B cell (primary cell): ENCODE measurements around the gene FMNL3. TPM values are rescaled to one million over a fixed set of nuclear protein-coding genes. Genes with fewer than 3 reads are reported as not detected.

Experiments
- ATAC-seq: fragments of 200-7000 bp; cut with Tn5 transposase; one replicate; pipeline ENCODE4 v1.10.0; 2021; ENCODE audit warnings: low read depth, mild to moderate bottlenecking, moderate number of reproducible peaks, moderate library complexity
- CTCF ChIA-PET: fragments of 350-600 bp; sonication (Branson Sonifier 250); formaldehyde crosslinking; loops from one replicate; lab custom pipeline; 2021; ENCODE audit warnings: antibody characterized with exemption, inconsistent platforms; lab: Charles Lee
- POLR2A ChIA-PET: fragments of 350-600 bp; sonication (Branson Sonifier 250); formaldehyde crosslinking; loops from one replicate; lab custom pipeline; 2021; ENCODE audit warnings: antibody characterized with exemption; lab: Charles Lee
- DNase-seq: peaks from one replicate; pipeline ENCODE4 v3.0.0; 2013
- H2AFZ ChIP-seq: 2 replicates; pipeline ENCODE4 v1.6.1; 2012; ENCODE audit warnings: mild to moderate bottlenecking, low read depth, low read length; ENCODE audit not compliant: insufficient read depth, poor library complexity, severe bottlenecking
- H3K27ac ChIP-seq, 2 donors: 1 replicate in 1 of 2; 2 replicates in 1 of 2; pipeline ENCODE4 v1.5.1; 2012 to 2013; ENCODE audit warnings: low read length in 2 of 2, mild to moderate bottlenecking in 2 of 2, moderate library complexity in 1 of 2
- H3K27me3 ChIP-seq, 4 experiments: fragments of 200-600 bp in 1 of 4; sonication (generic) in 1 of 4; replicated peaks in 1 of 4; 1 replicate in 2 of 4; 2 replicates in 2 of 4; pipeline versions ENCODE4 v1.6.1 to v1.7.0; 2013 to 2016; ENCODE audit warnings: low read length in 3 of 4, mild to moderate bottlenecking in 2 of 4, mixed read lengths in 1 of 4, moderate library complexity in 1 of 4; ENCODE audit not compliant: insufficient read depth in 4 of 4, control insufficient read depth in 3 of 4; ENCODE audit errors: control extremely low read depth in 1 of 4
- H3K36me3 ChIP-seq, 2 experiments: replicated peaks in 1 of 2; 1 replicate in 1 of 2; 2 replicates in 1 of 2; pipeline versions ENCODE4 v1.6.1 to v1.7.1; 2013; ENCODE audit warnings: low read length in 1 of 2; ENCODE audit not compliant: insufficient read depth in 2 of 2, control insufficient read depth in 1 of 2; ENCODE audit errors: control extremely low read depth in 1 of 2, extremely low read depth in 1 of 2
- H3K4me1 ChIP-seq, 2 donors: fragments of 200-600 bp in 1 of 2; sonication (generic) in 1 of 2; 1 replicate in 1 of 2; 2 replicates in 1 of 2; pipeline versions ENCODE4 v1.5.1 to v1.6.1; 2013 to 2017; ENCODE audit warnings: low read length in 2 of 2; ENCODE audit not compliant: control insufficient read depth in 2 of 2, insufficient read depth in 2 of 2
- H3K4me2 ChIP-seq: replicated peaks from 2 replicates; pipeline ENCODE3; 2012; ENCODE audit warnings: mild to moderate bottlenecking, low read depth, low read length; ENCODE audit not compliant: poor library complexity, severe bottlenecking
- H3K4me3 ChIP-seq, 5 experiments: fragments of 200-600 bp in 1 of 5; sonication (generic) in 1 of 5; 1 replicate in 3 of 5; 2 replicates in 2 of 5; pipeline versions ENCODE4 v1.5.1 to v1.7.0; 2011 to 2016; ENCODE audit warnings: low read length in 4 of 5, mild to moderate bottlenecking in 4 of 5, low read depth in 2 of 5, control low read depth in 1 of 5, moderate library complexity in 1 of 5; ENCODE audit not compliant: insufficient read depth in 1 of 5; ENCODE audit errors: control extremely low read depth in 1 of 5, extremely low read depth in 1 of 5
- H3K79me2 ChIP-seq: fragments of 200-600 bp; sonication (generic); one replicate; pipeline ENCODE4 v1.6.0; 2016; ENCODE audit warnings: low read length; ENCODE audit not compliant: control insufficient read depth, insufficient read depth
- H3K9ac ChIP-seq: fragments of 200-600 bp; sonication (generic); 2 replicates; pipeline ENCODE4 v1.6.1; 2017; ENCODE audit warnings: mild to moderate bottlenecking, low read length, moderate library complexity
- H3K9me3 ChIP-seq, 3 donors: one replicate each; pipeline versions ENCODE4 v1.6.1 to v1.7.1; 2013; ENCODE audit warnings: low read length in 2 of 3; ENCODE audit not compliant: control insufficient read depth in 2 of 3, insufficient read depth in 1 of 3; ENCODE audit errors: control extremely low read depth in 1 of 3
- H4K20me1 ChIP-seq: 2 replicates; pipeline ENCODE4 v1.6.0; 2012; ENCODE audit warnings: mild to moderate bottlenecking, low read length; ENCODE audit not compliant: insufficient read depth, control insufficient read depth, poor library complexity, severe bottlenecking
- H3K27ac Mint-ChIP-seq: one replicate; pipeline ENCODE4 v1.8.0; 2021; ENCODE audit warnings: mixed read lengths
- H3K27me3 Mint-ChIP-seq: one replicate; pipeline ENCODE4 v1.8.0; 2021; ENCODE audit warnings: mixed read lengths
- H3K4me1 Mint-ChIP-seq: one replicate; pipeline ENCODE4 v1.8.0; 2021; ENCODE audit warnings: mixed read lengths
- H3K4me3 Mint-ChIP-seq: one replicate; pipeline ENCODE4 v1.8.0; 2021; ENCODE audit warnings: mixed read lengths
- H3K9me3 Mint-ChIP-seq: one replicate; pipeline ENCODE4 v1.8.0; 2022; ENCODE audit warnings: mixed read lengths; ENCODE audit not compliant: insufficient read depth
- CTCF ChIP-seq: fragments of 200-600 bp; IDR thresholded peaks from one replicate; pipeline ENCODE4 v1.8.0; 2022; ENCODE audit warnings: antibody characterized with exemption, mild to moderate bottlenecking
- EZH2 ChIP-seq: IDR thresholded peaks from 2 replicates; pipeline ENCODE4 v1.6.1; 2012; ENCODE audit warnings: borderline replicate concordance, low read depth, mild to moderate bottlenecking, moderate library complexity, low read length; ENCODE audit not compliant: insufficient read depth, poor library complexity, severe bottlenecking
- WGBS: methylation state at CpG from one replicate; pipeline ENCODE4 v1.1.5; 2013; ENCODE audit warnings: missing lambda C conversion rate; ENCODE audit not compliant: insufficient coverage; 5-methylcytosine and 5-hydroxymethylcytosine counted together
- intact Hi-C: fragments of 100-400 bp; cut with micrococcal nuclease; formaldehyde crosslinking; loops from one replicate; pipeline ENCODE4 v1.10.0; 2022
- polyA plus RNA-seq: library from polyadenylated mRNA; depleted of rRNA; stranded (reverse); fragments of >200 nt; gene quantifications from 2 replicates; pipeline ENCODE4 v1.2.3, GENCODE V29; 2012
- total RNA-seq, 2 donors: library from RNA; stranded (reverse); fragments of 120-200 nt in 1 of 2; gene quantifications; 1 replicate in 1 of 2; 2 replicates in 1 of 2; pipeline versions ENCODE4 v1.2.3 to v1.2.4, GENCODE V29; 2013 to 2022

The FMNL3 gene
- total and polyA plus RNA-seq, 2 donors (not counting 1 experiment from before 2014, with no cell fraction given) = 19.3 to 69.9 TPM

GRCh38 chr12:49616533-49617219 is 90.5 kb downstream of the FMNL3 start:
- no peak overlapping the region for H2AFZ ChIP-seq
- Mint-ChIP-seq H3K9me3 (no peaks in the 10 kb centered on the region), H3K4me1 (peaks cover 5% of the 10 kb centered on the region), H3K27ac (no peak overlapping the region), H3K4me3 (no peak overlapping the region), H3K27me3 (peaks cover 19% of the 10 kb centered on the region)
- ChIA-PET POLR2A (no interaction called here), CTCF (no interaction called here)
- H3K4me3 ChIP-seq = no peak overlapping the region
- H3K4me1 ChIP-seq = peaks cover 8% of the 10 kb centered on the region in 2 donors
- intact Hi-C loops = no loop called here
- no peak for DNase-seq
- H3K36me3 ChIP-seq = no peaks in the 10 kb centered on the region
- H3K9ac ChIP-seq = no peak overlapping the region
- H3K27ac ChIP-seq = no peak overlapping the region
- H3K9me3 ChIP-seq = peaks cover 0 to 1% (median 0%) of the 10 kb centered on the region in 3 donors
- H3K4me2 ChIP-seq = no peak overlapping the region
- ATAC-seq = no peak
- H4K20me1 ChIP-seq = no peaks in the 10 kb centered on the region
- WGBS = 65% methylated on average over 4 of the region's 5 CpGs
- H3K79me2 ChIP-seq = no peaks in the 10 kb centered on the region
- TF ChIP-seq EZH2 (no peak), CTCF (no peak)
- H3K27me3 ChIP-seq = peaks cover 0 to 3% (median 0%) of the 10 kb centered on the region in 4 experiments

DNA sequence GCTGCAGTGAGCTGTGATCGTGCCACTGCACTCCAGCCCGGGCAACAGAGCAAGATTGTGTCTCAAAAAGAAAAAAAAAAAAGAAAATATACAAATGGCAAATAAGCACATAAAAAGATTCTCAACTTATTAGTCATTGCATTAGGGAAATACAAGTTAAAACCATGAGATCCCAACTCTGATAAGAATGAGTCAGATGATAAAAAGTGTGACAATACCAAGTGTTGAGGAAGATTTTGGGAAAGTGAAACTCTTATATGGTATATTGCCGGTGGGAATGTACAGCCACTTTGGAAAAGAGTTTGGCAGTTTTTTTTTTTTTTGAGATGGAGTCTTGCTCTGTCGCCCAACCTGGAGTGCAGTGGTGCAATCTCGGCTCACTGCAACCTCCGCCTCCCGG is 91.5 kb downstream of the FMNL3 start:
- Histone ChIP-seq H2AFZ (no peak overlapping the region), H3K4me1 (no peaks in the 10 kb centered on the region), H3K9me3 (peaks cover 0 to 9% (median 2%) of the 10 kb centered on the region in 3 donors), H3K36me3 (no peaks in the 10 kb centered on the region), H4K20me1 (no peaks in the 10 kb centered on the region), H3K4me2 (no peak overlapping the region), H3K27me3 (peaks cover 0 to 3% (median 0%) of the 10 kb centered on the region in 4 experiments), H3K9ac (no peak overlapping the region), H3K27ac (no peak overlapping the region), H3K4me3 (no peak overlapping the region), H3K79me2 (no peaks in the 10 kb centered on the region)
- no peak for TF ChIP-seq CTCF
- TF ChIP-seq EZH2 = no peak
- Mint-ChIP-seq H3K4me3 (no peak overlapping the region), H3K27me3 (peaks cover 19% of the 10 kb centered on the region), H3K4me1 (no peaks in the 10 kb centered on the region), H3K27ac (no peak overlapping the region), H3K9me3 (no peaks in the 10 kb centered on the region)
- CTCF ChIA-PET = interaction anchor here (0.7 kb wide), 1 partner anchor 17 kb away, joined by 3 read pairs; no protein-coding TSS in a partner anchor
- ATAC-seq (no peak), DNase-seq (no peak)
- POLR2A ChIA-PET = no interaction called here
- intact Hi-C loops = no loop called here
- no CpG with 5 or more reads among the region's 7 CpGs for WGBS
